Mesenteric fat pad (tissue), 1 donor: ENCODE results near the gene TBC1D9. TPM values are rescaled to one million over a fixed set of nuclear protein-coding genes. Genes with fewer than 3 reads are reported as not detected.

Experiments
- DNase-seq: peaks from one replicate; pipeline ENCODE4 v3.0.0-alpha.2; 2020; ENCODE audit warnings: low spot score
- total RNA-seq: library from RNA; stranded (reverse); fragmentation: NEBNext Ultra II Directional; extraction: Animal tissue kit (Norgen Biotek cat#: 25700); gene quantifications from one replicate; pipeline ENCODE4 v1.2.1, GENCODE V29; 2021
- donor health status: DM: yes; HTN: yes; CAD: no.

TBC1D9 gene
- total RNA-seq, 1 donor from 2014 or later, result 55.5 TPM

DNA sequence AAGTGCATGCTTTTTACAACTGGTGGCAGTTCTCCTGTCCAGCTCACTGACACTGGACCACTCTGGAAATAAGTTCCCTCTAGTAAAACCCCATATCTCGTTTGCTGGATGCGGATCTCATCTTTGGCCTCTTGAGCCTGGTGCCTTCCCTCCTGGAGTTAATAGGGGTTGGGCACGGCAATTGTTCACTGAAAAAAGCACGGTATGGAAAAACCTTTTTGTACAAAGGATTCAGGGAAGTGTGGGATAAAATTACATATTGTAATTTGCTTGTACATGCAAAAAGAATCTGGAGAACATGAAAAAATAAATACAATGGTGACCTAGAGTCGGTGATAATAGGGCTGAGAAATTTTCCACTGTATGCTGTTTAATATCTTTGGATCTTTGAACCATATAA, 30.6 kb downstream of the TBC1D9 start:
- no peak for DNase-seq

DNA sequence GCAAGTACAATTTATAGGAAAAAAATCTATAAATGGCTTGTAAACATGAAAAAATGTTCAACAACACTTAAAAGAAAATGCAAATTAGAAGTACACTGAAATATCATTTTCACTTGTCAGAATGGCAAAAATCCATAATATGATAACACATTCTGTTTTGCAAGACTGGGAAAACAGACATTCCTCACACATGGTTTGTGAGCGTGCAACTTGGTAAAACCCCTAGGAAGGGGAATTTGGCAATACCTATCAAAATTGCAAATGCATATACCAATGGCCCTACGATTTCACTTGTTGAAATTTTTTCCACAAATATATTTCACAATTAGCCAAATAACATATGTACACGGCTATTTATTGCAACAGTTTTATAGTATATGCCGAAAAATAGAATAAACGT, 31.4 kb downstream of the TBC1D9 start:
- DNase-seq, result no peak

DNA sequence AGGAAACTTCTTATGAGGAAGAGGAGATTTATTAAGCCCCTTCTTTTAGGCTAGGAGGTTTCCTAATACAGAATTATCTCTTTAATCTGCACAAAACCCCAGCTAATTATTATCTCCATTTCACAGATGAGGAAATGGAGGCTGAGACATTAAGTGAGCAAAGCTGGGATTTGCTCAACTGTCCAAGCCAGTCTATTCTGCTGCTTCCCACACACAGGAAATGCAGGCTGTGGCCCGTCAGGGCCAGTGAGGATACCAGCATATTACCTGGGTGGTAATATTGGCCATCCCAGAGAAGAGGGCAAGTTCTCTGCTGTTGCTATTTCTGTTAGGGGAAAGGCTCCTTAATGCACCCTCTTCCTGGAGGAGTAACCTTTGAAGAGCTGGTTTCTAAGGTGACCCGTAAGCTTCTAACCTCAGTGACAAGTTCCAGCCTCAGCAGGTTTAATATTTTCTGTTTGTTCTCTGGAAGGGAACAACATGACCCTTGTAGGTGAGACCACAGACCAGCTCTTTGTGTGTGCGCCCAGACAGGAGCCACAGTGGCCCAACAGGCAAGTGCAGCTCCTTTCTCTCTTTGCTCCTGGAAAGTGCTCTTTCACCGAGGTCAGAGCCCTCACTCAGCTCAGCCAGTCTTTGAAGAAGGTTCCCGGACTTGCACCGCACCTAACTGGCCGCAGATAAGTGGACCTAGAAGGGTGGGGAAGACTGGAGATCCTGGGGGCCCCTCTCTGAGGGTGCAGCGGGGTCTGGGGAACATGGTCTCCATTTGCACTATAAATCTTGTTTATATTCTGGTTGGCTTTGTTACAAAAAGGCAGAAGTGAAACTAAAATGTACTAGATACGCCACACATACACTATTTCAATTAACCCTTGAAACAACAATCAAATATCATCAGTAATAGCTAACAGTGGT, 35.5 kb downstream of the TBC1D9 start:
- no peak for DNase-seq

DNA sequence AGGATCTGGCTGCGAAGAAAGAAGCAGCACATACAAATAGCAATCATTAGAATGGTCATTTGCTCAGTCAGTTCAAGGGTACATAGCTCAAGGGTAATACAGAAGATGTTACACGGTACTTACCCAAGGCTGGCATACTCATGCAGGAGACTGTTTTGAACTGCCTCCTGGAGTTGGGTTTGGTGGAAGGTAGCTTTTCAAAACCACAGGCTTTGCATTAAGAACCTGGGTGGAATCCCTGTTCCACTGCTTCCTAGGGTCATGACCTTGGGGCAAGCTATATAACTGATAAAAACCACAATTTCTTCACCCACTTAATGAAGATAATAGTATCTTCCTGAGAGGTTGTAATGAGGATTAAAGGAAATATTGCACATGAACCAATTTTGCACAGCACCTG, 36.5 kb downstream of the TBC1D9 start:
- DNase-seq, result no peak

DNA sequence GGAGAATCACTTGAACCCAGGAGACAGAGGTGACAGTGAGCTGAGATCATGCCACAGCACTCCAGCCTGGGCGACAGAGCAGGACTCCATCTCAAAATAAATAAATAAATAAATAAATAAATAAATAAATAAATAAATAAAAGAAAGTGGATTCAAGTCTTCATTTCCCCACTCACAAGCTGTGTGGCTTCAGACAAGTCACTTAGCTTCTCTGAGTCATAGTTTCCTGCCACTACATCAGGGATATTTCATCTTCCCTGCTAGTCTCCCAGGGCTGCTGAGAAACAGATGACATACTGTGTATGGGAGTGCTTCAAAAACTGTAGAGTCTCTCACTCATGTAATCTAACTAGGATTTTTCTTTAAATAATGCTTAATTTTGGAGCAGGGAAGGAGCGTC, 37.2 kb downstream of the TBC1D9 start:
- no peak for DNase-seq

DNA sequence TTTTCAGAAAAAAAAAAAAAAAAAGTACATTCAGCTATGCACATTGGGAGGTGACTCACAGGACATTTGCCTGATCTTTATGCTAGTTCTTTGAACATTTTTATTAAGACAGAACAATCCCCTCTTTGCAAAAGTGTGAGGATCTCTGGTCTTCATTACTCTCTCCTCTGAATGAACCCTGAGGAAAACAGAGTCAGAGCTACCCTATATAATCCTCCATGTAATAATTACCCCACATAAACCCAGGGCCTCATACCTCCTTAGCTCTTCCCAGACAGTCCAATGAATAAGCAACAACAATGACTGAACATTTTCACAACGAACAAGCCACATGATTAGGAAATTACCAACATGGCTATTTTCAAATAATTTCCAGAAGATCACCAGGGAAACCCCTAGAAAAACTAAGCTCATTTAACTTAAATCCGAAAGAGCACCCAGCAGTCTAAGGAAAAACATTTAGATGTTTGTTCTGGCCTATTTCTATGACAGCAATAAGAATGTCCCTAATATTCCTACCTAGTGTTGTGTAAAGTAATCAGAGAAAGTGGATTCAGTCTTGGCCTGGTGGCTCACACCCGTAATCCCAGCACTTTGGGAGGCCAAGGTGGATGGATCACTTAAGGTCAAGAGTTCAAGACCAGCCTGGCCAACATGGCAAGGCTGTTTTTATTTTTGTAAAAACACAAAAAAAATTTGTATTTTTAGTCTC, 37.8 kb downstream of the TBC1D9 start:
- DNase-seq, result no peak

DNA sequence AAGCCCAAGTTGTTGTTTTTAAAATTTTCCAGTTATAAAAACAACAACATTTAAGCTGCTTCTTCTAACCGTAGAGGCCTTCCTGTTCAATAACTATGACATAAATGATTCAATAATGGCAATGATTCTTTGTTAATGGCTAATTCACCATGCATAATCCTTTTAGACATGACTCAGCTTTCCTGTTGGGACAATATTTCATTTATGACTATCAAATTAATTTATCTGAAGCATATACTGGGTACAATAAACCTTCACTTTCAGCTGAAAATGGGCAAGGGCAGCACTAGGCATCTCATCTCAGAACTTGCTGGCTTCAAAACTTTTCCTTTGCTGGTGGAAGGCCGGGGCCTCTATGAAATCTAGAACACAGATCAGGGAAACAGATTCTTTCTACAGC, 38.9 kb downstream of the TBC1D9 start:
- DNase-seq, result no peak

DNA sequence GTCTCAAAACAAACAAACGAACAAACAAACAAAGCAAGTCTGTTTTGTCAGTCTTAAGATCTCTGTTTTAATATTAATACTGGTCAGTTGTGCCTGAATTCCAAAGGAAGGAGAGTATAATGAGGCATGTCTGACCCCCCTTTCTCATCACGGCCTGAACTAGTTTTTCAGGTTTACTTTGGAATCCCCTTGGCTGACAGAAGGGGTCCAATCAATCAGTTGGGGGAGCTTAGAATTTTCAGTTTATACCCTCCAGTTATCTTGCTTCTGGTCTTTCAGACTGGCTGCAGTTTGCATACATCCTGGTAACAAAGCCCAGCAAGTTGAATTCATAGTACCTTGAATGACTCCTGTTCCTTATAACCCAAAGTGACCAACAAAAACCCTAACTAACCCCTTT, 41.1 kb downstream of the TBC1D9 start:
- no peak for DNase-seq

DNA sequence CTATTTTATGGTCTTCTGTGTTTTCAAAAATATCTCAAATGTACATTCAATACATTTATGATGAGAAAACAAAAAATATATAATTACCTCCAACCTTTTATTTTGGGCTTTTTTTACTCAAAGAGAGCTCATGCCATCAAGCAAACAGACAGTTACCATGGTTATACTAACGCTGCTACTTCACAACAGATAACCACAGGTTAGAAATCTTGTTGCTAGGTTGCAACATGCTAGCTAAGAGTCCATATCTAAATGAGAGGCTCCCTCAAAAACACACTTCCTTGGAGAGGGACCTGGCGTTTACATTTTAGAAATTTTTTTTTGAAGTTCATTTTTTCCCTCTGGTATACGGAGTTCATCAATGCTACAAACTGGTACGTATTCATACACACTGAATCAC, 44.3 kb downstream of the TBC1D9 start:
- no peak for DNase-seq

DNA sequence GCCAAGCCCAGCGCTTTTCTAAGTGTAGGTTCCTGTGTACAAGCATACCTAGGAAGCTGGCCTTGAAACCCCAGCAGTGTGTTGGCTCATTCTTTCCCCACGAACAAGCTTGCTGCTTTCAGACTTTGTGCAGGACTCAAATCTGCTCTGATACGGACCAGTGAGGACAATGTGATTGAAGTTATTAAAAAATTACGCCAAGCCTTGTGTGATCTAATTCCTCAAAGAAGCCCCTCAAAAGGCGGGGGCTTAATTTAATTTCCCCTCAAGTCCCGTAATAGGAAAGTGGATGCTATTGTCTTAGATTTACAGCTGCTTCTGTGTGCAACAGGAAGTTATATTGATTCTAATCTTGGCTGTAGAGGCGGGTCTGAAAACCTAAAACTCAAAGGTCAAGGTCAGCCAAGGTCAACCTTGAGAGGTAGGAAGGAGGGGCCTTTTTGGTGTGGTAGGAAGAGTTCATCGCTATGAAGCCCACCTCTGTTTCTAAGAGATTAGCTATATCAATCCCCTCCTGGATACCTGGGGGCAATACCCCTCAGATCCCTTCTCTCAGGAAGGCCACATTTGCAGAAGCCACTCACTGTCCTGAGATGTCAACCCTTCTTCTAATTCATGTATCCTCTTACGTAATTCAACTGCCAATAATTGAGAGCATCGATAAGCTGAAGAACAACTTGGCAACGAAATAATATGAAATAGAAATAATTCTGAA, 45.1 kb downstream of the TBC1D9 start:
- no peak for DNase-seq

DNA sequence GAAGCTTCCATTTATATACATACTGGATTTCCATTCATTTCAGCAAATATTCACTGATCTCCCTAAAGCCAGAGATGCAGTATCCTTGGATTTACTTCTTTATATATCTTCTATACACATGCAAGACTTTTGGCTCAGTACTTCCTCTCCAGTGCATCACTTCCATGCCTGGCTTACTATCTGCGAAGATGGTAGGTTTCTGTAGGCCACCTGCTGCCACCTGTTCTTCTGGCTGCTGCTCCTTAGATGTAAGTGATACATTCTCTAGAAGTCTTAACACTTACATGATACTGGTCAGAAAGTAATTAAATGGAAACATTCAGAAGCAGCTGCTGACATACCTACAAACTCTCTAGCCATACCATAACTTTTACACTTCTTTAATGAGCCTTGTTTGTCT, 48.9 kb downstream of the TBC1D9 start:
- DNase-seq, result no peak

DNA sequence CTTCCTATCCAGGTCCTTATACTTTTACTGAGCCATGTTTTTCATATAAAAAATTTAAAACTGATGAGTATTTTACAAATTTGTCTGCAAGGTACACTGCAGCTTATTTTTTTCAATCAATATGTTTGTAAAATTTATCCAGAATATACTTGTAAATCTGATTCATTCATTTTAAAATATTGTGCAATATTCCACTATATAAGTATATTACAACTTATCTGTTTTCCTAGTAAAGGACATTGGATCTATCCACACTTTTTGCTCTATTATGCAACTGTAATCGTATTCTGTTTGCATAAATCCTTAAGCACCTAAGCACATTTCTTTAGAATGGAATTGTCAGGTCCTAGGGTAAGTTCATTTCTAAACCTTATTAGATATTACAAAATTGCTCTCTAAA, 49.5 kb downstream of the TBC1D9 start:
- no peak for DNase-seq

DNA sequence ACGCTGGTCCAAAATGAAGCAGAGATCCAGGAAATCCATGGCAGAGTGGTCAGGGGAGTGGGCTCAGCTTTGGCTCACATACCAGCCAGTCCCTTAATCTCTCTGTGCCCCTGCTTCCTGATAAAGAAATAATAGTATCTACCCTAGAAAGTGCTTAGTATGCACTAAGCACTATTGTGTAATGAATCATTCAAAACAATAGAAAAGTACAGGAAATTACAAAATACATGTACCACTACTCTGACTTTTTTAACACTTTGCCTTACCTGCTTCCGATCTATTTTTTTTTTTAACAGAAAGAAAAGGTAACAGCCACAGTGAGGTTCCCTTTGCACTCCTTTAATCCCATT, 49.9 kb downstream of the TBC1D9 start:
- DNase-seq, result no peak

DNA sequence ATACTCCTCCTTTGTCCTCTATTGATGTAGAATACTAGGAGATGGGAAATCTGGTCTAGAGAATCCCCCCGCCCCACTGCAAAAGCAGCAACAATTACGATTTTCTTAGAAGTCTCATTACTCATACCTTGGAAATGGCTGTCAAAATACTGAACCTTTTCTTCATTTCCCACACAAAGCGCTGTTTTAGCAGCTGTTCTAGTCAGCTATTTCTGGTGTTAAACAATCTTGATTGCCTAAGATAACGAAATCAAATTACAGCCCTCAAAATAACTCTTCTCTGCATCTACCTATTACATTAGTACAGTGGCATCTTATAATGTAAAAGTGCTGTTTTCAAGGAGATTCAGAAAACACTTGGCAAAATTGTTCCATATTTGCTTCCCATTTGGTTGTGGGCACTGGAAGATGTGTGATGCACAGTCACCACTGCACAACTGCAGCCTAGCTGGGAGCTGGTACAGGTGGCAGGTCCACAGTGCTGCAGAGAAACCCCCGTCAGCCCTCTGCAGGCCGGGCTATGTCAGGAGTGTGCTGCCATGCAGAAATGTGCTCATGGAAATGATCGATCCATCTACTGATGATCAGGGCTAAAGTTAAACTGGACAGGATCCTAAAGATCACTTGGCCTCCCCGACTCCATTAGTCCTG, 50.4 kb downstream of the TBC1D9 start:
- no peak for DNase-seq

DNA sequence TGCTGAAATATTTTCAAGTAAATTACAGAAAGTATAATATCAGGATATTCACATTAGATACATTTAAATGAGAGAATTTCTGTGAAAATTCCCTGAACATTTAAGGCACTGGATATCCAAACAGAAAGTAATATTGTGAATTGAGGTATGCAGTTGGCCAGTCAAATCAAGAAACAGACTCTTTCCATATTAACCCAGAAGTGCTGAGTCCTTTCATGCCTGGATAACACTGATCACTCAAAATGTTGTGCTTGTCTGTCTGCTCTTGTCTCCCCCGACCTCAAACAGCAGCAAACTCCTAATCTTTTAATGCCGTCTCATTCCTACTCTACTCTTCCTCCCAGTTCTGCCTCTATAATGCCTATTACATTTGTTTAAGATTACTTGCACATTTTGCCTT, 51.2 kb downstream of the TBC1D9 start:
- DNase-seq, result no peak

DNA sequence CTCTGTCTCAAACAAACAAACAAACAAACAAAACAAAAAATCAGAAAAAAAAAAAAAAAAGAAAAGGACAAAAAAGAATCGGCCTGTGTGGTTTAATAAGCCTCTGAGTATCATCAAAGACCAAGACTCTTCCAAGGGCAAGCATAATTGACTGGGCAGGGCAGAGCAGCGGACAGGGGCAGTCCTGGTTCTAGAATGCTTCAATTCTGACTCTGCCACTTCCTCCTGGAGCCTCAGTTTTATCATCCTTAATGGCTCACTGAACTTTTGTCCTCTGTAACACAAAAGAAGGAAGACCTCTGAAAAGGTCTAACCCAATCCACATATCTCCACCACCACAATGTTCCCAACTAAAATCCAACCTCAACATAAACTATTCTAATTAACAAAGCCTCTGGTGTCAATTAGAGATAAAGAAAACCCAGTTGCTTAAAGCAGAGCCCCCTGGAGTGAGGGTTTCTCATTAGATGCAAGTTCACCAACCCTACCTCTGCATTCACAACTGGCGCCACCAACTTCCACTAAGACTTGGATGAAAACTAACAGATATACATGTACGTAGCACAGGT, 51.7 kb downstream of the TBC1D9 start:
- no peak for DNase-seq

DNA sequence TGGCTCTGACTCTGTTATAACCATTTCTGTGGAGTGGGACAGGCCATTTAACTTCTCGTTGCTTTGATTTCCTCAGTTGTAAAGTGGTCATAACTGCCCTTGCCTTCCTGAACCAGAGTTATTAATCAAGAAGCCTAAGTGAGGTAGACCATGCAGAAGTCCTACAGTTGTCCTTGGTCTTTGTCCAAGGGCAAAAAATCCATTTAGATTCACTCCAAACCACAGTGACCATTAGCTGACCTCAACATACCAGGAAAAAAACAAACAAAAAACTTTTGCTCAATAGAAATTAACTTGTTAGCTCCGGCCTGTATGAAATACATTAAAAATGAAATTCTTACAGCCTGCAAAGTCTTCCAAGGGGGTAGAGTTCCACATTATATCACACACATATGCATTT, 52.7 kb downstream of the TBC1D9 start:
- DNase-seq, result no peak

DNA sequence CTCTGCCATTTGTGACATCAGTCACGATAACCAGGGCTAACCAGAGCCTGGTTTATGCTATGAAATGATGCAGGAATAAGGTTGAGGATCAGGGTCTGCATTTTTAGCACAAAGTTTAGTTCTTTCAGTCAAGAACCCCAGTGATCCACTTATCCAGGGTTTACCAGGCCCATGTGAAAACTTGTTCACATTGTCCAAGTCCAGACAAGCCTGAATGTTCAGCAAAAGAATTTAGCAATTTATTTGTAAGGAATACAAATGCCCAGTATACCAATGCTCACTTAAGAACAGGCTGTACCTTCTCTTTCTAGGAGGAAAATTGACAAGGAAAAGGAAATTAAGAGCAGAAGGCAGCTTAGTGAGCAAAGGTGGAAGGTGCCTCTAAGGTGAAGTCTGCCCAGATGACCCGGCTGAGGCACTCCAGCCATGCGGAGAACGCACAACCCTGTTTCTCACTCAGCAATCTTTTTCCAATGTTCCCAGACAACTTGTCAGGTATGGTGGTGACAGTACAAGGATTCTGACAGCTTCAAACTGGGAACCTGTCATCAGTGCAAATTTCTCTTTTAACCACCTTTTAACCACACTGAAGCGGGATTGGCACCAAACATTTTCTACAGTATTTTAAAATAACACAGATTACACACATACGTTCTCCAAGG, 54.0 kb downstream of the TBC1D9 start:
- no peak for DNase-seq

DNA sequence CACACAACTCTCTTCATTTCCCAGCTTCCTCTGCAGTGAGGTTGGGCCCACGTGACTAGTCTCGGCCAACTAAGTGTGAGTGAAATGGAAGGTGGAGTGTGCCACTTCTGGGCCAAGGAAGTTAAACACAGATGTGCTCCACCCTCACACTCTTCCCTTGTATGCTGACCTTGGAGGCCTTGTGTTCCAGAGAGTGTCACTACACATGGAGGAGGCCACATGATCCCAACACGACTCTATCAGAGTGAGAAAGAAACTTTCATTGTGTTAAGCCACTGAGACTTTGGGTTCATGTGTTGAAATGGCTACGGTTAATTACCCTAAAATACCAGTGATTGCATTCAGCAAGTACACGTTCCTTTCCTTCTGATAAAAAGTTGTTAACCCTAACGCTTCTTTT, 55.1 kb downstream of the TBC1D9 start:
- DNase-seq, result no peak

DNA sequence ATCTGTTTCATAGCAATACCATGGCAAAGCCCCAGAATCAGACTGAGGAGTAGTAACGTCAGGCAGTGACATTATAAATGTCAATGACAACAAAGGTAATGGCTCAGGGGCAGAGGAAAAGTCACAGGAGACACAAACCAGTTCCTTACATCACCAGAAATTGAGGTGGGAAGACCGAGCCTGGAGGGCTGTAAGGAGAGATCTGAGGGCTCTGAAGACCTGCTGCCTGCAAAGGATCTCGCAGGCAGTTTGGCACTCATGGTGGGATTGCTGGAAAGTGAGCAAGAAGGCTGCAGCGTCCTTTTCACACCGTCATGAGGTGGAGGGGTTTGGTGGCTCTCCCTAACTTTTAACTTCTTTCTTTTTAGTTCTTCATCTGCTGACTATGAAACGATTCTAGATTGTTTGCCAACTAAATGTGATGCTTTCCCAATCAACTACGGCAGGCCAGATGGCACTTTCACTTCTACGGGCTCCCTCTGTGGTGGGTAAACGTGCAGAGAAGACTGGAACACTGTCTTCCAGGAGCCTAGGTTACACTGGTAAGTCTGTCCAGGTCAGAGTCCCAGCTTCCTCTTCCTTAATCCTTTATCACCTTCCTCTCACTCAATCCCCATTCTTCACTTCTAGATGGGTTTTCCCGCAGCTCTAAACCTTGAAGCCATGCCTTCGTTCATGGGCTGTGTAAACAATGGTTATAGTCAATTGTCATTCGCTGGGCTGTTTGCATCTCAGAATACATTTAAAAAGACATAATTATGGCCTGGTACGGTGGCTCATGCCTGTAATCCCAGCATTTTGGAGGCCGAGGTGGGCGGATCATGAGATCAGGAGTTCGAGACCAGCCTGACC, 58.2 kb downstream of the TBC1D9 start:
- no peak for DNase-seq
